ENCODE data around the gene SLC19A3. TPM values are rescaled to one million over a fixed set of nuclear protein-coding genes. Genes with fewer than 3 reads are reported as not detected.

SLC19A3 gene
- total and polyA plus RNA-seq, 9 donors: 0.73 to 5.6 (median 2.8) TPM

- TF ChIP-seq POLR2A (IDR thresholded peaks at IDR 0.05) (no peak), CTCF (IDR thresholded peaks at IDR 0.05) (no peak), EP300 (IDR thresholded peaks at IDR 0.05) (no peak)
- 37 to 65% (median 41%) methylated on average over 3 of the region's 3 CpGs for WGBS, 3 donors
- Histone ChIP-seq H3K27me3 (no peaks in the 10 kb centered on the region), H3K4me3 (no peak overlapping the region), H3K9me3 (no peaks in the 10 kb centered on the region), H3K4me1 (ENCODE audit: insufficient read depth) (no peaks in the 10 kb centered on the region), H3K36me3 (no peaks in the 10 kb centered on the region), H3K27ac (no peak overlapping the region)
- DNase-seq: no peak
- intact Hi-C loops (cut with DNase I): no loop called here
These were observed 83.6 kb downstream of the SLC19A3 start for GRCh38 chr2:227634201-227634600.

Small RNA genes within 50 kb of the gene (small RNA-seq; reads per million reads assigned to genes)
- gene RNA5SP121: not detected

Other genes with a start within 250 kb of the SLC19A3 start
- 10 to 100 TPM; 21.3 to 78.9 (median 52.2) TPM for gene AGFG1, start 245.9 kb downstream of the SLC19A3 start, total RNA-seq
- 10 to 100 TPM; 22.4 to 49.7 TPM for gene AGFG1, start 245.9 kb downstream of the SLC19A3 start, polyA plus RNA-seq
- gene SCYGR2, start 119.1 kb downstream of the SLC19A3 start, total RNA-seq: not detected
- not detected for gene SCYGR2, start 119.1 kb downstream of the SLC19A3 start, polyA plus RNA-seq
- not detected for gene SCYGR3, start 103.2 kb downstream of the SLC19A3 start, total RNA-seq
- gene SCYGR3, start 103.2 kb downstream of the SLC19A3 start, polyA plus RNA-seq: not detected
- not detected for gene SCYGR4, start 100.5 kb downstream of the SLC19A3 start, total RNA-seq
- gene SCYGR4, start 100.5 kb downstream of the SLC19A3 start, polyA plus RNA-seq: not detected
- gene SCYGR5, start 51.2 kb downstream of the SLC19A3 start, total RNA-seq: not detected
- gene SCYGR5, start 51.2 kb downstream of the SLC19A3 start, polyA plus RNA-seq: not detected
- not detected for gene SCYGR6, start 6.7 kb upstream of the SLC19A3 start, total RNA-seq
- not detected for gene SCYGR6, start 6.7 kb upstream of the SLC19A3 start, polyA plus RNA-seq
- not detected for gene SCYGR7, start 10.3 kb upstream of the SLC19A3 start, total RNA-seq
- gene SCYGR7, start 10.3 kb upstream of the SLC19A3 start, polyA plus RNA-seq: not detected
- not detected for gene SCYGR8, start 27.9 kb upstream of the SLC19A3 start, total RNA-seq
- not detected for gene SCYGR8, start 27.9 kb upstream of the SLC19A3 start, polyA plus RNA-seq
- gene CCL20, start 95.8 kb upstream of the SLC19A3 start, total RNA-seq: 1 to 10 TPM in 1 of 7 donors, under 1 TPM in 1, not detected in 5; 0.43 to 6.4 TPM
- gene CCL20, start 95.8 kb upstream of the SLC19A3 start, polyA plus RNA-seq: 1 to 10 TPM in 1 of 2 donors, under 1 TPM in 1; 0.65 to 4.9 TPM
- 1 to 10 TPM in 1 of 7 donors, under 1 TPM in 4, not detected in 2; 0.60 to 4.6 (median 0.69) TPM for gene DAW1, start 153.6 kb upstream of the SLC19A3 start, total RNA-seq
- under 1 TPM; 0.11 to 0.17 TPM for gene DAW1, start 153.6 kb upstream of the SLC19A3 start, polyA plus RNA-seq